Measurements from ENCODE around the gene WASHC2C.
"Not testable (repeated sequence)": the region's sequence is repeated elsewhere in the genome, so short reads cannot be mapped to it uniquely, and the experiment has no call there.

GRCh38 chr10:45814146-45814545 is 87.1 kb downstream of the WASHC2C start:
- not testable (repeated sequence) for TF ChIP-seq CTCF (tag by site-specific recombination; IDR thresholded peaks at IDR 0.05); PBX3 (CRISPR knock-in tag; IDR thresholded peaks at IDR 0.05); ZNF777 (tag by site-specific recombination; IDR thresholded peaks at IDR 0.05; ENCODE audit: borderline replicate concordance); ZNF350 (tag by site-specific recombination; IDR thresholded peaks at IDR 0.05); ZFHX2 (tag by site-specific recombination; conservative IDR thresholded peaks at IDR 0.05); ELK4 (IDR thresholded peaks at IDR 0.05; ENCODE audit: borderline replicate concordance, low read depth, low read length); ZNF837 (tag by site-specific recombination; IDR thresholded peaks at IDR 0.05); ZBTB7A (tag by site-specific recombination; IDR thresholded peaks at IDR 0.05; ENCODE audit: low read depth); REST (tag by site-specific recombination; IDR thresholded peaks at IDR 0.05)

Data from HEK293 (cell line).